HG02798 (cell line): ENCODE data around the gene MS4A4E.
"Not testable (repeated sequence)": the region's sequence is repeated elsewhere in the genome, so short reads cannot be mapped to it uniquely, and the experiment has no call there.

ENCODE experiments used
- ATAC-seq: cut with Tn5 transposase; IDR thresholded peaks from one replicate; pipeline ENCODE4 v1.9.1; 2021; ENCODE audit warnings: mild to moderate bottlenecking; ENCODE audit not compliant: unreplicated experiment, poor library complexity

Gene MS4A4E

DNA sequence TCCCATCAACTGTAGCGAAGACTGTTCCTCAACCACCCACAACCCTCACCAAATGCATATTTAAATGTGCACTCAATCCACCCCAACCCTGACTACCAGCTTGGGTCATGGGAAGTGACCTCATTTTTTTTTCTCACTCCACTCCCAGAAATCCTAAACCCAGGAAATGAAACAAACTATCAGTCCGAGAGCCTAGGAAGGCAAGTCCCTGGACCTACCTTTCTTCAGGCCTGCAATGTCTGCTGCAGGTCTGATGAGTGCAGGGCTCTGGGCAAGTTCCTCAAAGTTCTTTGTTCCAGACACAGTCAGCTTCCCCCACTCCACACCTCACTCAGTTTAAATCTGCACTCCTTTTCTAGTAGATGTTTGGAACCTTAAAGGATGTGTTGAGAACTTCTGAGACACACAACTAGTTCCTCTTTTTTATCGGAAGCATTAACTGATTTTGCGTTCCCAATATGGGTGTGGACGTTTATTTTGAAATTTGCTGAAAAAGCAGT, at the start of gene MS4A4E:
Gene MS4A4E (minus strand): TSS at position 398 of the 500 bp plus-strand sequence. CDS start 13,082 bp downstream, outside the sequence.
- ATAC-seq = no peak

DNA sequence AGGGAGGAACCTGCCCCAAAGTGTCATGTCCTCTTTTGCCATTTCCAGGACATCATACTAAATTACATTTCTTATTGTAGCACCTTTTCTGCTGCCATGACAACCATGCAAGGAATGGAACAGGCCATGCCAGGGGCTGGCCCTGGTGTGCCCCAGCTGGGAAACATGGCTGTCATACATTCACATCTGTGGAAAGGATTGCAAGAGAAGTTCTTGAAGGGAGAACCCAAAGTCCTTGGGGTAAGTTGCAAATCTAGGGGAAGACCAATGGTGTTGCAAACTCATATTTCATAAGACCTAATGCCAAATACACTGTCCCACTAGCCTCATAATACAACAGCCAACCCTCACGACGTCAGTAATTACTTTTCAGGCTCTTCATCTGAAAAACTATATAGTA, 49.2 kb upstream of the MS4A4E start:
- ATAC-seq = no peak

DNA sequence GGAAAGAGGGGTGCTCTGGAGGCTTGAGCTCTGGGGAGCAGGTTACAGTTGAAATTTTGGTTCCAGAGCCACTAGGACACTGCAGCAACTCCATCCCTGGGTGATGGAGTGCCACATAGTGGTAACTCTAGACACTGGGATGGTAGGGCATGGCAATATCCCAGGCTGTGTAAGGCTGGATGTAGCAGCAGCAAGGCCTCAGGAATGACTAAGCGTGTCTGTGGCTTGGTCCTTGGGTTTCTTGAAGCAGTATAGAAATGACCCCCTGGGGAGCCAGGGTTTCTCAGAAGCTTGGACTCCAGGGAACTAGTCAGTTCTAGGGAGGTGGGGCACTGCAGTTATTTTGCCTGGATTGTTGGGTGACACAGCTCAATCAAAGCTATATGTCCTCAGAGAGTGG, 45.6 kb upstream of the MS4A4E start:
- no peak for ATAC-seq

DNA sequence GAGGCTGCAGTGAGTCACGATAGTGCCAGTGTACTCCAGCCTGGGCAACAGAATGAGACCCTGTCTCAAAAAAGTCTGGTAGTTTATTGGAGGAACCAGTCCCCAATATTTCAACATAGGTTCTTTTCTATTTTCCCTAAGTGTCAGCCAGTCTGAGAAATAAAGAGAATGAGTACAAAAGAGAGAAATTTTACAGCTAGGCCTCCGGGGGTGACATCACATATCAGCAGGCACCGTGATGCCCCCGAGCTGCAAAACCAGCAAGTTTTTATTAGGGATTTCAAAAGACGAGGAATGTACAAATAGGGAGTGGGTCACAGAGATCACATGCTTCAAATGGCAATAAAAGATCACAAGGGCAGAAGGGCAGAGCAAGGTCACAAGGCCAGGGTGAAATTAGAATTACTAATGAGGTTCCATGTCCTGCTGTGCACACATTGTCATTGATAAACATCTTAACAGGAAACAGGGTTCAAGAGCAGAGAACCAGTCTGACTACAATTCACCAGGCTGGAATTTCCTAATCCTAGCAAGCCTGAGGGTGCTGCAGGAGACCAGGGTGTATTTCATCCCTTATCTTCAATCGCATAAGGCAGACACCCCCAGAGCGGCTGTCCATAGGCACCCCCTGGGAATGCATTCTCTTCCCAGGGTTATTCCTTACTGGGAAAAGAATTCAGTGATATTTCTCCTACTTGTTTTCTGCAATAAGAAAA, 42.6 kb upstream of the MS4A4E start:
- ATAC-seq = not testable (repeated sequence)

DNA sequence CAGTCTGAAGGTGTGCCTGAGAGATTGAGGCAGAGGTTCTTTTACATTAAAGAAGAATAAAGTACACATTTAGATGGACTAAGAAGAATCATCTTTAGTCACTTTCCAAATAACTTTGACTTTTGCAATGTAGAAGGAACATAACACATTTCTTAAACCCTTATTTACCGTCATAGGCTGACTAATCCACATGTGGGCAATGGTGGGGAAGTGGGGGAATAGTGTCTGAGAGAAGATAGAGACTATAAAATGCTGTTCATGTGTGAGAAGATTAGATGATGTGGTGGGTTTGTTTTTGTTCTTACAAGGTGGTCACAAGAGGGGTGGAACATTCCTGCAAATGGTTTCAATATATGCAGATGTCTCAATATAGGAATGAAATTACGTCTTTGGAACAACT, 39.3 kb upstream of the MS4A4E start:
- ATAC-seq = no peak

DNA sequence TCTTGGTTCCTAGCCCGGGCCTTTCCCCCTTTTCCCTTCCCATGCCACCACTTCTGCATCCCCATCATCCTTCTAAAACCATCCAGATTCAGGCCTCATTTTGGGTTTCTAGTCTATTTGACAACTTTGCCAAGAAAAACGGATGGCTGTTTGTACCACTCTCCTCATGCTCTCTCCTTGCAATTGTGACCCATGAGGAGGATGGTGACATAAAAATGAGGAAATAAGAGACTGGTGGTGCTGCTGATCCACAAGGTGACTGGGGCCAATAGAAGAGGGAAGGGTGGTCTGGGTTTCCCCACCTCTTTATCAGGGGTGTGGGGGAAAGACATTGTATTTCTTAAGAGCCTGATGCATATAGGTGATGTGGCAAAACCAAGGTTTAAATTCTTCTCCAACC, 38.5 kb upstream of the MS4A4E start:
- no peak for ATAC-seq

DNA sequence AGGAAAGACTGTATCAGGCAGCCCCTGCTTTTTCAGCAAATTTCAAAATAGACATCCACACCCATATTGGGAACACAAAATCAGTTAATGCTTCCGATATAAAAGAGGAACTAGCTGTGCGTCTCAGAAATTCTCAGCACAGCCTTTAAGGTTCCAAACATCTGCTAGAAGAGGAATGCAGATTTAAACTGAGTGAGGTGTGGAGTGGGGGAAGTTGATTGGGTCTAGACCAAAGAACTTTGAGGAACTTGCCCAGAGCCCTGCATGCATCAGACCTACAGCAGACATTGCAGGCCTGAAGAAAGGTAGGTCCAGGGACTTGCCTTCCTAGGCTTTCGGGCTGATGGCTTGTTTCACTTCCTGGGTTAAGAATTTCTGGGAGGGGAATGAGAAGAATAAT, 37.5 kb upstream of the MS4A4E start, which contains the start of gene MS4A4A:
Gene MS4A4A (plus strand): TSS at position 255 of the 400 bp plus-strand sequence. CDS start 10 bp downstream, at position 265.
- ATAC-seq = no peak

DNA sequence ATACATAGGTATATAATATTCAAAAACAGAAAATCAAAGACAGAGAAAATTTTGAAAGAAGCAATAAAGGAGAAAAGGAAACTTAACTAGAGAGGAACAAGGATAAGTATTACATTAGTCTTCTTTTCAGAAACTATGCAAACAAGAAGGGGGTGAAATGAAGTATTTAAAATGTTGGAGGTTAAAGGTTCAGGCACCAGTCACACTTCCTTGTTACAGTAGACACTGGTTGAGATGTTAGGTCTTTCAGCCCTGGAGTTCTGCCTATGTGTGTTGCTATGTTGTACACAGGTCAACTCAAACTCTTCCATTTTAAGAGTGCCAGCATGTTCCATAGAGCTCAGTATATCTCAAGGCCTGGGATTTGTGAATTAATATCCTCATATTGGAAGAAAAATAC, 31.5 kb upstream of the MS4A4E start:
- ATAC-seq = no peak

DNA sequence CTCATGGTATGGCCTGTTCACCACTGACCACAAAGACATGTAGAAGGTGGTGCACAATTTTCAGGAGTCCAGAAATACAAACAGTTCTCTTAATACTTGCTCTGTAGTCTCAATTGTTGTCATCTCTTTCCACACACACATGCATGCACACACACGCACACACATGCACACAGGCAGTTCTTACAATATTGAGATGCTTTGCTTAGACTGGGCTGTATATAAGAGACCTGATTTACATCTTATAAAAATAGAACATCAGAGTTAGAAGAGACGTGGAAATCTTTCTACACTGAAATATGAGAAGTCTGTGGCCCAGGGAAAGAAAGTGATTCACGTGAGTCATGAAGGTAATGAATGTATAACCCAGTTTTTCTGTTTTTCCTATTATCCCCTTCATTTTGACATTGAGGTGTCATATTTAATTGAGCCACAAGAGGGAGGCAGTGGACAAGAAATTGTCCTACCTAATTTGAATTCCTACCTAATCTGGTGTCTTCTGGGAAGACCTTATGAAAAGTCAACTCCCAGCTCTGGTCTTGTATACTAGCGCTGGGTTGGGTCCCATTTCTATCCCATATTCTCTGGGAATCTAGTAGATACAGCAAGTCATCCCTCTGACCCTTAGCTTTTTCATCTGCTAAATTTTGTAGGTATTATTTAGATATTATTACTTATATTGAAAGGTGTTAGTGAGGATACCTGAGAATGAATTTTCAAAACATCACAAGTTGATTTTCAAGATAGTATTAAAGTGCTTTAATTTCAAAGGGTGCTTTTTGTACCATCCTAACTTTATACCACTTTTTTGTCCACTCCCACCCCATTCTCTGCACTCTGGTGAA, 22.7 kb upstream of the MS4A4E start:
- peak; percentile 52 for ATAC-seq

DNA sequence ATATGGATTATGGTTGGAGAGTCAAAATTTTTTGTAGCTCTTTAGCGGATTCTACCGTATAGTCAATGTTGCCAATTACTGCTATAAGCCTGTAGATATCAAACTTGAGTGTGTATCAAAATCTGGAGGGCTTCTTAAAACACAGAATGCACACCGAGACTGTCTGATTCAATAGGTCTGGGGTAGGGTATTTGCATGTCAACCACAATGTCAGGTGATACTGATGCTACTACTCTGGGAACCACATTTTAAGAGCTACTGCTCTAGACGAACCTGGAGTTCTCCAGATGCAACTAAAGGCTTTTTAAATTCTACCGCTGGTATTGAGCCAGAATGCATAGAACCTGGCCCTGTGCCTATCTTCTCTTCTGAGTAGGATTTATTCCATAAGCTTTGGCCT, 21.7 kb upstream of the MS4A4E start:
- ATAC-seq = no peak

DNA sequence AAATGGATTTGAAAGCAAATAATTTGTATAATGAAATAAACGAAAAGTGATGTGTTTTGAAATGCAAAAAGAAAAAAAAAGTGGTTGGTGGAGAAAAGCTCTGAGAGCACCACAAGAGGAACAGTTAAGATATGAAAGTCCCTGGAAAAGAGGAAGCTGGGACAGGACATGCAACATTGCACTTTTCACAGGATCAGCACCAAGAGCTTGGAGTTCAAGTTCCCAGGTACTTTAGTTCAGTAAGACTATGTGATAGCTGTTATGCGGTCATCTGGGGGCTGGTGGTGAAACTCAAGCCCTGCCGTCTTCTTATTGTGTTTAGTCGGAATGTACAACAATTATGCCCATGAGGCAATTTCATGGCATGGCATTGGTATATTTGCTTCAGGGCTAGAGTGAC, 20.5 kb upstream of the MS4A4E start:
- no peak for ATAC-seq

DNA sequence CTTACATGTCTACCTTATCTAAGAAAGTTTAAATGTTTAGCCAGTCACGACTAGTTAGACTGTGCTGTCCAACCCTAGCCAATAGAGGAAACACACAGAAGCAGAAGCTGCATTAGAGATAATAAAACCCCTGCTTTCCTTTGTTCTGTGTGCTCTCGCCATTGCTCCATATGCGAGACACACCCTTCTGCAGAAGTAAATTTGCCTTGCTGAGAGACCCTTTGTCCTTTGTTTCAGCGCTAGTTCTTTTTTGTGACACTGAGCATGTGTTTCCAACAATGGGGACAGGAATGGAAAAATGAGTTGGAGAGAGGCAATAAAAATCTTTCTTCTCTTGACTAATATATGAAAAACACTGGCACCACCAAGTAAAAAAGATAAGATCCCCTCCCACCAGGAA, 18.1 kb upstream of the MS4A4E start:
- ATAC-seq = no peak

DNA sequence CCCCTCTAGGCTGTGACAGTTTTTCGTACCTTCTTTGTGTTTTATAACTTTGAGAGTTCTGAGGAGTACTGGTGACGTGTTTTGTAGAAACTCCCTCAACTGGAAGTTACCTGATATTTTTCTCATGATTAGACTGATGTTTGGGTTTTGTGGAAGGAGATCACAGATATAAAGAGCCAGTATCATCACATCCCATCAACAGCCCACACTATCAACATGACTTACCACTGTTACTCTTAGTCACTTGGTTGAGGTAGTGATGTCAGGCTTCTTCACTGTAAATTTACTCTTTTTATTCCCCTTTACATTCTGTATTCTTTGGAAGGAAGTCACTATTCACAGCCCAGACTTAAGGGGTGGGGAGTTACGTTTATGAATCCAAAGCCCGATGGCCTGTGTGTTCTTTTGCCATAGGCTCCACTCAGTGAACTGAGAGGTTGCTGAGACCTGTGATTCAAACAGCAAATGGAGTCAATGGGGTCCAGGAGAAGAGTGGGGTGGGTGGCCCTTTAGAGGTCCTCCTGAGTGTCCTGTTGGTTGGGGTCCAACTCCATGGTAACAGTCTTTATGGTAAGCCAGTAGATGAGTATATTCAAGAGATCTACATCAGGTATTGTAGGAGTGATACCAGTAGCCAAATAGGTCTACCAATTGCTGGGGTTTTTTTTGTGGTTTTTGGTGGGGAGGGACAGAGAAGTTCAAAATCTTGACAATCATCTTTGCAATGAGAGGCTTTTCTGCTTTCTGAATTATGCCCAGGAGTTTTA, 15.2 kb upstream of the MS4A4E start:
- ATAC-seq = no peak

DNA sequence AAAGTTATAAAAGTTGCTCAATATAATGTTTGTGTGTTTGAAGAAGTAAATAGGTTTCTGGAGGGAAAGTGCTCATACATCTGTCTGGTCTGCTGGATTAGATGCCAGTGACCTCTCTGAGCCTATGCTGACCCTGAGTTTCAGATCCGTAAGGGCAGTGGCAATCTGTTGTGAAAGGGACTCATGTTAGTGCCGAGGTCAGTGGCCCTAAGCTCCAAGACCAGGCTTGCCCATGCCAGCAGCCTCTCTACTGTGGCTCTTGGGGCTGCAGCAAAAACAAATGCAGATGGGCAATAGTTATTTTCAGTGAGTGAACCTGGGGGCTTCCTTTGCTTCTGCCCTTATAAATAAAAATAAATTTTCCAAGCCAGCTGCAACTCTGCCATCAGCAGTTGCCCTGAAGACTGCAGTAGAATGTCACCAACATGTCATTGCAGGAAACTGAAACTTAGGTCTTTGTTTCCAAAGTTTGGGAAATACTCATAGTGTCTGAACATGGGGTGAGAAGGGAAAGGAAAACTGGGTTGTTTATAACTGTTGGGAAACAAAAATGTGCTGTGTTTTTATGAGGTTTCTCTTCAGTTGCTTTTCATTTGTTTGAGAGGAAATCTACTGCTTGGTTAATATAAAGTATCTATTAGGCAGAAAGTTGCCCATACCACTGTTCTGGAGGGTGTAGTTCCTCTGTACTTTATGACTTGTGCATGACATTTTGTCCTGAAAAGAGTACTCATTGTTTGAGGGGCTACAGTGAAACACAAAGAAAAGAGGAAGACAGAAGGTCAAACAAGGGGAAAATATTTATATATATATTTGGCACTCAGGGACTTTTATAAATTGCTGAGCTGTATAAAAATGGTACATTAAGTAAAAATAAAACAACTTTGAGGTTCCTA, 9.5 kb upstream of the MS4A4E start:
- ATAC-seq = no peak

DNA sequence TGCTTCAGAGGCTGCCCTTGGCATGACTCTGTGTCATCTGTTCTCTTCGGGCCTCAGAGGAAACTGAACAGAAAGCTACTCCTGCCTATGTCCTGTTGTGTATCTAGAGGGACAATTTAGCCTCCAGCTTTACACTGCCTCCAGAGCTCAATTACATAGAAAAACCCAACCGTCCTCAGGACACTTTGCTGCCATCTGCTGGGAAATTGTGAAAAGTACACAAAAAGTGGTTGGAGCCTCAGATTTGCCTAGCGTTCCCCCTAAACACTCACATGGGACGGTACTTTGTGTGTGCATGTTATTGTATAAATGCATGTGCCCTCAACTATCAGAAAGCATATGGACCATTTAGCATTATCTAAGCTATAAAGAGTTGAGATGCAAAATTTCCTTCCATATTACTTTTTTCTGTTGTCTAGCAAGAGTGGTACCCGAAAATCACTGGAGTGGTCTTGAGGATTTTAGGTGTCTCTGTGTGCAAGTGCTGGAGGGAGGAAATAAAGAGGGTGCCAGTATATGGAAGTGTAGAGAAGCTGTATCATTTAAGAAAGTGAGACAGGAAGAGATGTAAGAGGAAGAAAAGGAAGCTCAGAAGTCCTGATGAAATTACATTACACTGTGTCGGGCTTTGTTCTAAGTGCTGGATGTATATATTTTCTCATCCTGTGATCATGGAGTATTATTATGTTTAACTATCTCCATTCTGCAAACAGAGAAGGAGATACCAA, 8.7 kb upstream of the MS4A4E start:
- ATAC-seq = no peak

DNA sequence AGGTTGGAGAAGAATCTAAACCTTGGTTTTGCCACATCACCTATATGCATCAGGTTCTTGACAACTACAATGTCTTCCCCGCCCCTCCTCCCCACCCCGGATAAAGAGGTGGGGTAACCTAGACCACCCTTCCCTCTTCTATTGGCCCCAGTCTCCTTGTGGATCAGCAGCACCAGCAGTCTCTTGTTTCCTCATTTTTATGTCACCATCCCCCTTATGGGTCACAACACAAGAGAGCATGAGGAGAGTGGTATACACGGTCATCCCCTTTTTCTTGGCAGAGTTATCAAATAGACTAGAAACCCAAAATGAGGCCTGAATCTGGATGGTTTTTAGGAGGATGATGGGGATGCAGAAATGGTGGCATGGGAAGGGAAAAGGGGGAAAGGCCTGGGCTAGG, 1.2 kb downstream of the MS4A4E start:
- no peak for ATAC-seq

DNA sequence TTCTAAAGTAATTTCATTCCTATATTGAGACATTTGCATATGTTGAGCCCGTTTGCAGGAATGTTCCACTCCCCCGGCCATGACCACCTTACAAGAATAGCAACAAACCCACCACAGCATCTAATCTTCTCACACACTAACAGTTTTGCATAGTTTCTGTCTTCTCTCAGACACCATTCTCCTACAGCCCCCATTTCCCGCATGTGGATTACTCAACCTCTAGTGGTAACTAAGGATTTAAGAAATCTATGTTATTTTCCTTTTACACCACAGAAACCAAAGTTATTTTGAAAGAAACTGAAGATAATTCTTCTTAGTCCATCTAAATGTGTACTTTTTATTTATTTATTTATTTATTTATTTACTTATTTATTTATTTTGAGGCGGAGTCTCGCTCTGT, 2.3 kb downstream of the MS4A4E start:
- no peak for ATAC-seq

DNA sequence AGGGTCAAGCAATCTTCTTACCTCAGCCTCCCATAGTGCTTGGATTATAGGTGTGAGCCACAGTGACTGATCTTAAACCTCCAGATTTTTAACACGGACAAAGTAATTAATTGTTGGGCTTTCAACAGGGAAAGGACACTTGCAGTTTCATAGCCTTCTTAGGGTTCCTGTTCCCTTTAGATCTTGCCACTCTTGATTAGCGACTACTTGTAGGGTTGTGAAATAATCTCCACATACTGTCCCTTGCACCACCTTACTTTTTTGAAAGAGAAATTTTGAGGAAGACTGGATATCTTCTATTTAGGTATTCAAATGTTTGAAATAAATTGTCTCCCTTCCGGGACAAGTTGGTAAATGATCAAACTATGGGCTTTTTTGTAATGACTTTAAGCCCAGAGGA, 7.6 kb downstream of the MS4A4E start:
- no peak for ATAC-seq

DNA sequence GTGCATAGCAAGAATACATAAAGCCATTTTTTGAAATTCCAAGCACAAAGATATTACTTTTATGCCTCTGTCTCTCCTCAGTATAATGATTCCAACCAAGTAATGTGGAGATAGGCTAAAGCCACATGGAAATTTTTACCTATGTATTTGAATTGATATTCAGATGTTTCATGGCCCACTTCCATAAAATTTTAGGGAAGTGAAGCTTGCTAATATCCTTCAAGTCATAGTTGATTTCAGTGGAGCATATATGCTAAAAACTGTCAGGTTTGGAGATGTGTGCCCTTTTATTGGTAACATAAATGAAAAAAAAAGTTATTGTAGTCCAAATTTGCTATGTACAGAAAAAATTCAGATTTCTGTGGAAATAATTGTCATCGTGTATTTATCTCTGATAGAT, 12.3 kb downstream of the MS4A4E start:
- ATAC-seq = no peak
